Uterus (tissue), 4 donors: ENCODE data around the gene AMBN. TPM values are rescaled to one million over a fixed set of nuclear protein-coding genes. Genes with fewer than 3 reads are reported as not detected.

ENCODE experiments used
- DNase-seq, 2 donors: peaks; one replicate each; pipeline ENCODE4 v3.0.0-alpha.2; 2019 to 2020
- H3K27ac ChIP-seq, 2 donors: fragments of 200-600 bp; sonication (generic); 1 replicate in 1 of 2; 2 replicates in 1 of 2; pipeline ENCODE4 v1.5.1; 2016 to 2018
- H3K27me3 ChIP-seq, 2 donors: fragments of 200-600 bp; sonication (generic); one replicate each; pipeline ENCODE4 v1.5.1; 2018 to 2019; ENCODE audit warnings: control low read depth in 1 of 2
- H3K36me3 ChIP-seq, 2 donors: fragments of 200-600 bp; sonication (generic); one replicate each; pipeline ENCODE4 v1.5.1; 2019; ENCODE audit warnings: control low read depth in 1 of 2
- H3K4me1 ChIP-seq, 2 donors: fragments of 200-600 bp; sonication (generic); one replicate each; pipeline ENCODE4 v1.5.1; 2018 to 2019; ENCODE audit warnings: control low read depth in 1 of 2
- H3K4me3 ChIP-seq, 2 donors: fragments of 200-600 bp; sonication (generic); 1 replicate in 1 of 2; 2 replicates in 1 of 2; pipeline ENCODE4 v1.5.1; 2018 to 2019; ENCODE audit warnings: mild to moderate bottlenecking in 1 of 2
- H3K9me3 ChIP-seq, 2 donors: fragments of 200-600 bp; sonication (generic); one replicate each; pipeline ENCODE4 v1.5.1; 2019; ENCODE audit warnings: control low read depth in 1 of 2
- POLR2A ChIP-seq, 2 donors: fragments of 450-650 bp; IDR thresholded peaks; one replicate each; pipeline ENCODE4 v1.6.1; 2016; ENCODE audit warnings: antibody characterized with exemption in 2 of 2, mild to moderate bottlenecking in 1 of 2, moderate library complexity in 1 of 2
- intact Hi-C: fragments of 100-400 bp; cut with DNase I; formaldehyde crosslinking; loops from one replicate; pipeline ENCODE4 v1.15.1; 2023; ENCODE audit warnings: low total_unique reads
- total RNA-seq, 4 donors: library from RNA; depleted of rRNA in 3 of 4; stranded (reverse); fragments of >200 nt in 3 of 4; gene quantifications; one replicate each; pipeline versions ENCODE4 v1.1.0 to v1.2.4, GENCODE V29; 2014 to 2023
- TF ChIP-seq, protein P1 (sequence below), 4 experiments: fragments of 200-600 bp in 2 of 4; fragments of 450-650 bp in 2 of 4; sonication (generic) in 2 of 4; IDR thresholded peaks; one replicate each; pipeline ENCODE4 v1.5.1; 2016 to 2019; ENCODE audit warnings: antibody characterized with exemption in 4 of 4, mild to moderate bottlenecking in 2 of 4, moderate library complexity in 1 of 4
- donor health status: DM: yes; HTN: yes; CAD: no.

Gene AMBN
- total RNA-seq, 4 donors from 2014 or later = not detected

DNA sequence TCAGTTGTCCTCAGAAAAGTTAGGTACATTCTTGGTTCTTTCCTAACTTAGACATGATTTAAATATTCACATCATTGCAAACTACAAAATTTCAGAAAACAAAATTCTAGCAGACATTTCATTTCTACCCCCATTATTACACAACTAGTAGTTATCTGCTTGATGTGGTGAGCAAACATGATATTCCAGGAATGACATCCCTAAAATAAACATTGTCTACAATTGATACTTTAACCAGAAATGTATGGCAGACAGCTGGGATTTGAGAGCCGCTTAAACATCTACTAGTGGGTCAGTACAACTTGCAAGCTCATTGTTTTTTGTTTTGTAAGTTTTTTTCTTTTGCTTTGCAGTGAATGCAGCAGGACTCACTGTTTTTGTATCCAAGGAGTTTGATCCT lies 32.1 kb upstream of the AMBN start:
- Histone ChIP-seq H3K4me3 (no peak overlapping the region), H3K36me3 (no peaks in the 10 kb centered on the region), H3K27ac (no peak overlapping the region), H3K4me1 (no peaks in the 10 kb centered on the region), H3K9me3 (no peaks in the 10 kb centered on the region), H3K27me3 (no peaks in the 10 kb centered on the region)
- TF ChIP-seq, protein P1, sequence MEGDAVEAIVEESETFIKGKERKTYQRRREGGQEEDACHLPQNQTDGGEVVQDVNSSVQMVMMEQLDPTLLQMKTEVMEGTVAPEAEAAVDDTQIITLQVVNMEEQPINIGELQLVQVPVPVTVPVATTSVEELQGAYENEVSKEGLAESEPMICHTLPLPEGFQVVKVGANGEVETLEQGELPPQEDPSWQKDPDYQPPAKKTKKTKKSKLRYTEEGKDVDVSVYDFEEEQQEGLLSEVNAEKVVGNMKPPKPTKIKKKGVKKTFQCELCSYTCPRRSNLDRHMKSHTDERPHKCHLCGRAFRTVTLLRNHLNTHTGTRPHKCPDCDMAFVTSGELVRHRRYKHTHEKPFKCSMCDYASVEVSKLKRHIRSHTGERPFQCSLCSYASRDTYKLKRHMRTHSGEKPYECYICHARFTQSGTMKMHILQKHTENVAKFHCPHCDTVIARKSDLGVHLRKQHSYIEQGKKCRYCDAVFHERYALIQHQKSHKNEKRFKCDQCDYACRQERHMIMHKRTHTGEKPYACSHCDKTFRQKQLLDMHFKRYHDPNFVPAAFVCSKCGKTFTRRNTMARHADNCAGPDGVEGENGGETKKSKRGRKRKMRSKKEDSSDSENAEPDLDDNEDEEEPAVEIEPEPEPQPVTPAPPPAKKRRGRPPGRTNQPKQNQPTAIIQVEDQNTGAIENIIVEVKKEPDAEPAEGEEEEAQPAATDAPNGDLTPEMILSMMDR (IDR thresholded peaks at IDR 0.05) = no peak
- no peak for TF ChIP-seq POLR2A (IDR thresholded peaks at IDR 0.05)
- intact Hi-C loops = no loop called here
- DNase-seq = no peak

DNA sequence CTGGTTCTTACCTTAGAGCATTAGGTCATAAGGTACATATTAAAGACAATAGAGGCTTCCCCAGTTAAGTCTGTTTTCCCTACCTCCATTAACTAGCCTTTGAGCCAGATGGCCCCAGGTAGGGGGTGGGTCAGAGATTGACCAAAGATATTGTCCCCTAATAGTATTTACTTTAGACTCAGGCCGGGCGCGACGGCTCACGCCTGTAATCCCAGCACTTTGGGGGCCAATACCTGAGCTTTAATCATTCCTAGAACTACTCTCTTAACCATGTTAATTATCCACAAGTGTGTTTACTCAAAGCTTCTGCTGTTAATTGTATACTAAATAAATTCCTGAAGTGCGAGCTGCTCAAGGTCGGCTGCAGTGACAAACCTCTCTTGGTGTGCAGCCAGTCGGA lies 28.0 kb upstream of the AMBN start:
- Histone ChIP-seq H3K36me3 (no peaks in the 10 kb centered on the region), H3K27ac (no peak overlapping the region), H3K9me3 (no peaks in the 10 kb centered on the region), H3K4me3 (no peak overlapping the region), H3K27me3 (no peaks in the 10 kb centered on the region), H3K4me1 (no peaks in the 10 kb centered on the region)
- no peak for TF ChIP-seq POLR2A (IDR thresholded peaks at IDR 0.05)
- TF ChIP-seq, protein P1 (IDR thresholded peaks at IDR 0.05) = no peak
- DNase-seq = no peak
- intact Hi-C loops = no loop called here

DNA sequence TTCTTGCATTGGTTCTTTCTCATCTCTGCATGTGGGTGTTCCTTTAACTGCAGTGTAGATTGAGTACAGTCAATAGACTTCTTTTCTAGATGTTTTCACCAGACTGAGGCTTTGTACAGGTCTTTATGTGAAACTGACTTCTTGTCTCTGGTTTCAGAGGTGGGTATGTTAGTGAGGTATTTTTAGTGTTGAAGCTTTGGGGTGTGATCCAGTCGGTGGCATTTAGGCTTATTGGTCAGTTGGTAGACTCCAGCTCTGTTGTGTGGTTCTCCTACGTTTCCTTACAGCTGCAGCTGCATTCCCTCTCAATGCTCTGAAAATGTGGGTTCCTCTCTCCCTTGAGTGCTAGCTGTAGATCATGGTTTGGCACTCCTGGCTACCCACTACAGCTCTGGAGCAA lies 21.3 kb upstream of the AMBN start:
- Histone ChIP-seq H3K27me3 (no peaks in the 10 kb centered on the region), H3K27ac (no peak overlapping the region), H3K4me1 (no peaks in the 10 kb centered on the region), H3K36me3 (no peaks in the 10 kb centered on the region), H3K9me3 (no peaks in the 10 kb centered on the region), H3K4me3 (no peak overlapping the region)
- intact Hi-C loops = no loop called here
- DNase-seq = no peak
- no peak for TF ChIP-seq POLR2A (IDR thresholded peaks at IDR 0.05)

DNA sequence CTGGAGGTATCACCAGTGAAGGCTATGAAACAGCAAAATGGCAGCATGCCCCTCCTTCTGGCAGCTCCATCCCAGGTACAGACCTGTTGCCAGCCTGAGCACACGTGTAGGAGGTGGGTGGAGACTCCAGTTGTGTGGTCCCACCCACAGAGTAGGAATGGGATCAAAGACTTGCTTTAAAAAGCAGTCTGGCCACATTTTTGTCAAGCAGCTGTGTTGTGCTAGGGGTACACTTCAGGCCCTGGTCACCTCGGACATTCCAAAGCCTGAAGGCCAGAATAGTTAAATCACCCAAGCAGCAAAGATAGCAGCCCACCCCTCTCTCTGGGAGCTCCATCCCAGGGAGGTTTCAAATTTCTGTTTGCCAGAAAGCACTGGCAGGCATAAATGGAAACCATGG lies 20.3 kb upstream of the AMBN start:
- no peaks in the 10 kb centered on the region for H3K36me3 ChIP-seq
- H3K4me1 ChIP-seq = no peaks in the 10 kb centered on the region
- no peak overlapping the region for H3K4me3 ChIP-seq
- TF ChIP-seq, protein P1 (IDR thresholded peaks at IDR 0.05) = no peak
- DNase-seq = no peak
- no peak overlapping the region for H3K27ac ChIP-seq
- no peaks in the 10 kb centered on the region for H3K27me3 ChIP-seq
- no peaks in the 10 kb centered on the region for H3K9me3 ChIP-seq
- intact Hi-C loops = no loop called here

DNA sequence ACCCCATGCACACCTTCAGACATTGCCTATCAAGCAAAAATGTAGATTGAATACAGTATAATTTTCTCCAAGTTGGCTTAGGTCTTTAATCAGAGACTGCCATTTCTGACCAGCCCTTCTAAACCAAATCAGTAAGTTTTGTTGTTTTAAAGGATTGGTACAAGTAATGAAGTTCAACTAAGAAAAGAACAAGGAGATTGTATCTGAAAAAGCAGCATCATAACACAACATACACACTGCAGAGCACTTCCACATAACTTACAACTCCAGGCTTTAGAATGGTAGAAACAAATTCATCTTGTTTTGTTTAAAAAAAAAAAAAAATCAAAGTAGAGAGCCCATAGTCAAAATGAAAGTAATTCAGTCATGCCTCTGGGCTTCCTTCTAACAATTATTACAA lies 16.1 kb upstream of the AMBN start:
- no peak overlapping the region for H3K27ac ChIP-seq
- intact Hi-C loops = no loop called here
- no peaks in the 10 kb centered on the region for H3K27me3 ChIP-seq
- H3K36me3 ChIP-seq = no peaks in the 10 kb centered on the region
- no peaks in the 10 kb centered on the region for H3K4me1 ChIP-seq
- H3K9me3 ChIP-seq = no peaks in the 10 kb centered on the region
- no peak for DNase-seq
- H3K4me3 ChIP-seq = no peak overlapping the region
- TF ChIP-seq, protein P1 (IDR thresholded peaks at IDR 0.05) = no peak
- no peak for TF ChIP-seq POLR2A (IDR thresholded peaks at IDR 0.05)

DNA sequence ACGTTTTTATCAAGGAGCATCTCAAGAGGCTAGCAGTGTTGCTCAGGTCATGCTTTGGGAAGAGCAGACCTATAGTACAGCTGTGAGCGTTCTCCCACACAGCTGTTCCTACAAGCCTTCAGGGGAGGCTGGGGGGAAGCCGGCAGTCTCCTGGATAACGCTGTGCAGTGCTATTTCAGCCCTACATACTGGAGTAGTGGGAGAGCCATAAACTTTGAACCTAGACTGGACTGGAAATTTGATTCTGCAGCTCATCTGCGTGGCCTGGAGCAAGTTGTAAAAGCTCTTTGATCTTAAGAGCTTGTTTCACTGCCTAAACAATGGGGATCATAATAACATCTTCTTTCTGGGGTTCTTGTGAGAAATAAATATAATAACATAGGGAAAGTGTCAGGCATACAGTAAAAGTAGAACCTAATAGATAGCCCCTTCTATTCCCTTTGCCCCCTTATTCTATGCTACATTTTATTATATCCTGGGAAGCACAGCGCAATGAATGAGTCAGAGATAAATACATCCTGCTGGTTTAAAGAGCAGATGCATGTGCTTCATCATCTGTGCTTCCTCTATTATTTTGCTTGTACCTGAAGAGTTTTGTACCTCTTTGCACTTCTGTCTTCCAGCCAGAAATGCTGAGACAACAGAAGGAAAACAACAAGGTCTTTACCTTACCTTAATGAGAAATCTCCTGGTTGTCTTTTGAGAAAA lies 14.7 kb upstream of the AMBN start:
- Histone ChIP-seq H3K9me3 (no peaks in the 10 kb centered on the region), H3K36me3 (no peaks in the 10 kb centered on the region), H3K27me3 (no peaks in the 10 kb centered on the region), H3K4me3 (no peak overlapping the region), H3K27ac (no peak overlapping the region), H3K4me1 (no peaks in the 10 kb centered on the region)
- DNase-seq = no peak
- no peak for TF ChIP-seq POLR2A (IDR thresholded peaks at IDR 0.05)
- TF ChIP-seq, protein P1 (IDR thresholded peaks at IDR 0.05) = no peak
- intact Hi-C loops = no loop called here
